PC-3 (cell line): ENCODE measurements around the gene BECN2.

Experiments used
- EZH2 ChIP-seq: fragments of 300-600 bp; sonication (generic); IDR thresholded peaks from one replicate; pipeline ENCODE4 v1.6.1; 2017; ENCODE audit warnings: antibody characterized with exemption, mild to moderate bottlenecking, low read length; ENCODE audit not compliant: unreplicated experiment
- TF ChIP-seq, protein P1 (sequence below): fragments of 300-600 bp; sonication (generic); conservative IDR thresholded peaks from 2 replicates; pipeline ENCODE4 v1.5.1; 2017; ENCODE audit warnings: antibody characterized with exemption, low read depth, mild to moderate bottlenecking, low read length

DNA sequence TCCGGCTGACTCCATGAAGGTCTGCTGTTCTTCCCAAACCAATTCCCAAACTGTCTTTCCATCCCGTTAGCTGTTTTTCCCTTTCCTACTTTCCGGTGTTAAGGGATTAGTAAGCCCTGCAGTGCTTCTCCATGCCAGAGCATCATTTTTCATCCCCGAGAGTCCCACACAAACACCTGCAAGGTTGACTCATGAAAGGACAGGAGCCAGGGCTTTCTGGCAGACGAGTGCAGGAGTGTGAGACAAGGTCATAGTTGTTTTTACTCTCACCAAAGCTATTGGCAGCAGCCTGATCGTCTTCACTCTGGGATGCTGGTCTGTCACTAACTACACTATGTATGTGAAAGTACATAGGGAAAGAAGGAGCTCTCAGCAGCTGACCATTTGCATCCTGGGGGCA is 10.2 kb upstream of the BECN2 start:
- no peak for TF ChIP-seq EZH2
- TF ChIP-seq, protein P1, sequence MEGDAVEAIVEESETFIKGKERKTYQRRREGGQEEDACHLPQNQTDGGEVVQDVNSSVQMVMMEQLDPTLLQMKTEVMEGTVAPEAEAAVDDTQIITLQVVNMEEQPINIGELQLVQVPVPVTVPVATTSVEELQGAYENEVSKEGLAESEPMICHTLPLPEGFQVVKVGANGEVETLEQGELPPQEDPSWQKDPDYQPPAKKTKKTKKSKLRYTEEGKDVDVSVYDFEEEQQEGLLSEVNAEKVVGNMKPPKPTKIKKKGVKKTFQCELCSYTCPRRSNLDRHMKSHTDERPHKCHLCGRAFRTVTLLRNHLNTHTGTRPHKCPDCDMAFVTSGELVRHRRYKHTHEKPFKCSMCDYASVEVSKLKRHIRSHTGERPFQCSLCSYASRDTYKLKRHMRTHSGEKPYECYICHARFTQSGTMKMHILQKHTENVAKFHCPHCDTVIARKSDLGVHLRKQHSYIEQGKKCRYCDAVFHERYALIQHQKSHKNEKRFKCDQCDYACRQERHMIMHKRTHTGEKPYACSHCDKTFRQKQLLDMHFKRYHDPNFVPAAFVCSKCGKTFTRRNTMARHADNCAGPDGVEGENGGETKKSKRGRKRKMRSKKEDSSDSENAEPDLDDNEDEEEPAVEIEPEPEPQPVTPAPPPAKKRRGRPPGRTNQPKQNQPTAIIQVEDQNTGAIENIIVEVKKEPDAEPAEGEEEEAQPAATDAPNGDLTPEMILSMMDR: no peak
